Embryonic facial prominence (tissue), 1 donor: ENCODE measurements around the gene BBOF1.
A peak's percentile ranks its signal among the peaks of the same experiment; 100 is the strongest.

ENCODE experiments used
- DNase-seq: peaks from one replicate; pipeline ENCODE4 v3.0.0-alpha.2; 2016; ENCODE audit errors: extremely low spot score

Gene BBOF1

DNA sequence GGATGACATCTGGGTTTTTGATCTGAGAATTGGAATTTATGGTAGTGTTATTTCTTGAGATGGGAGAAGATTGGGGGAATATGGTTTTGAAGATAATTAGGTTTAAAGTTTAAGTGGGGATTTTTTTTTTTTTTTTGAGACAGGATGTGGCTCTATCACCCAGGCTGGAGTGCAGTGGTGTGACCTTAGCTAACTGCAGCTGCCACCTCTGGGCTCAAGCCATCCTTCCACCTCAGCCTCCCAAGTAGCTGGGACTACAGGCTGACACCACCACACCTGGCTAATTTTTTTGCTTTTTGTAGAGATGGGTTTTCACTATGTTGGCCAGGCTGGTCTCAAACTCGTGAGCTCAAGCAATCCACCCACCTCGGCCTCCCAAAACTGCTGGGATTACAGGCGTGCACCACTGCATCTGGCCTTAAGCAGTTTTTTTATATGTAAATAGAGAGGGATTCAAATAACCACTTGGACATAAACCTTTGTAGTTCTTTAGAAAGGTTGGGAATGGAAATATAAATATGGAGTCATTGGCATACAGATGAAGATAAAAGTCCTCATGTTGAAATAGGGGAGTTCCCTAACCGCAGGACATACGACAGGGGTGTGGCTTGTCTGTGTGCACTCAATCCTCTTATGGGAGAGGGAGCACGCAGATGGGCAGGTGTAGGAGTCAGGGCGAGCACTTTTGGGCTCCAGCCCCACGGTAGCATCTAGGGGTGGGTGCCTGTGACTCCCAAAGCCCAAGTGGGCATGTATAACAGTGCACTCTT lies 70.3 kb downstream of the BBOF1 start:
- no peak for DNase-seq

DNA sequence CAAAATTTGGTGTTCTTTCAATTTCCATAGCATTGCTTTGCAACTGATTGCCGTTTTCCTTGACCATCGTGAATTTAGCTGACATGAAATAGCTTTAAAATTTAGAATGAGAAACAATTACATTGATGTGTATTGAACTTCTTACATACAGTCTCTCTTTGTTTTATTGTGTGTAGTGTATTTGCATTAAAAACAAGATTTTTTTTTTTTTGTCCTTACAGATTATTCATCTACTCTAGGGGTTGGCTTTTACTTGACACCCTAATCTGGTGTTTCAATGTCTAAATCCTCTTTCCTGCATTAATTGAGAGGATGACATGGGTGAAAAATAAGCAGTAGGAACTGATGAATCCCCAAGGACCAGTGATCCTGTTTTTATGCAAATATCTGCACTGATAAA lies 86.2 kb downstream of the BBOF1 start:
- no peak for DNase-seq

DNA sequence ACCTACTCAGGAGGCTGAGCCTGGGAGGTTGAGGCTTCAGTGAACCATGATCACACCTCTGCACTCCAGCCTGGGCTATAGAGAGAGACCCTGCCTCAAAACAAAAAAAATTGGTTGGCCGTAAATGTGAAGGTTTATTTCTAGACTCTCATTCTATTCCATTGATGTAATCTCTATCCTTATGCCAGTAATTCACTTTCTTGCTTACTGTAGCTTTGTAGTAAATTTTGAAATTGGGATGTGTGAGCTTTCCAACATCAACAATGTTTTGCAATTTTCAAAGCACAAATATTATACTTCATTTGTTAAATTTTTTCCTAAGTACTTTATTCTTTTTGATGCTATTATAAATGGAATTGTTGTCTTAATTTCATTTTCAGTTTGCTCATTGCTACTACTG lies 90.2 kb downstream of the BBOF1 start:
- no peak for DNase-seq

DNA sequence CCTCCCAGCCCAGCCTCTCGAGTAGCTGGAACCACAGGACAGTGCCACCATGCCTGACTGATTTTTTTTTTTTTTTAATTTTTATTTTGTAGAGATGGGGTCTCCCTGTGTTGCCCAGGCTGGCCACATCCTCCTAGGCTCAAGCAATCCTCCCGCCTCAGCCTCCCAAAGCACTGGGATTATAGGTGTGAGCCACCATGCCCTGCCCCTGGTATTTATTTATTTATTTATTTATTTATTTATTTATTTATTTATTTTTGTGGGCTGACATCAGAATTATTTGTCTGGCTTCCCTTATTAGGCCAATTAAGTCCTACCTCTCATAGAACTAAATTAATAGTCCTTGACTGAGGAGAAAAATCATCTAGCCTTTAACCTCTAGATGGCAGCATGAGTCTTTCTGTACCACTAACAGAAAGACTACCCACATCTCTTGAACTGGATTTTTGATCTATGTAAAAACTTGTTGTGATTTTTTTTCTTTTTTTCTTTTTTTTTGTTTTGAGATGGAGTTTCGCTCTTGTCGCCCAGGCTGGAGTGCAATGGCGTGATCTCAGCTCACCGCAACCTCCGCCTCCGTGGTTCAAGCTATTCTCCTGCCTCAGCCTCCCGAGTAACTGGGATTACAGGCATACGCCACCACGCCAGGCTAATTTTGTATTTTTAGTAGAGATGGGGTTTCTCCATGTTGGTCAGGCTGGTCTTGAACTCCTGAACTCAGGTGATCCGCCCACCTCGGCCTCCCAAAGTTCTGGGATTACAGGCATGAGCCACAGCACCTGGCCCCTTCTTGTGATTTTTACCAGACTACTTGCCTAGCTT lies 92.5 kb downstream of the BBOF1 start:
- DNase-seq, result peak; percentile 64
